A549 (cell line): ENCODE results near the gene DLX1.
"Not testable (repeated sequence)": the region's sequence is repeated elsewhere in the genome, so short reads cannot be mapped to it uniquely, and the experiment has no call there.

ENCODE experiments used
- EP300 ChIP-seq, 2 experiments: fragments of >200 bp; sonication (Bioruptor Twin); formaldehyde crosslinking; IDR thresholded peaks; 2 replicates in 1 of 2; 3 replicates in 1 of 2; pipeline ENCODE4 v1.6.1; 2016 to 2017
- MAFK ChIP-seq: fragments of 450-650 bp; IDR thresholded peaks from 2 replicates; pipeline ENCODE4 v1.6.1; 2014; ENCODE audit not compliant: partially characterized antibody
- PHF8 ChIP-seq: fragments of 200-600 bp; sonication (generic); IDR thresholded peaks from 2 replicates; pipeline ENCODE4 v1.6.1; 2016; ENCODE audit warnings: low read depth, mild to moderate bottlenecking, antibody characterized with exemption, moderate library complexity, borderline replicate concordance
- RCOR1 ChIP-seq: fragments of 150-350 bp; IDR thresholded peaks from 2 replicates; pipeline ENCODE4 v1.6.1; 2014; ENCODE audit warnings: antibody characterized with exemption, low read length, low read depth
- SREBF2 ChIP-seq: fragments of 450-650 bp; IDR thresholded peaks from 2 replicates; pipeline ENCODE4 v1.6.1; 2014; ENCODE audit warnings: mild to moderate bottlenecking, moderate library complexity
- ZC3H11A ChIP-seq: fragments of 450-650 bp; IDR thresholded peaks from 2 replicates; pipeline ENCODE4 v1.6.1; 2014; ENCODE audit warnings: antibody characterized with exemption, mild to moderate bottlenecking
- TF ChIP-seq, protein P1 (sequence below): fragments of >200 bp; sonication (Bioruptor Twin); formaldehyde crosslinking; IDR thresholded peaks from 2 replicates; pipeline ENCODE4 v1.6.1; 2016
- TF ChIP-seq, protein P2 (sequence below): fragments of 450-650 bp; IDR thresholded peaks from 2 replicates; pipeline ENCODE4 v1.6.1; 2014; ENCODE audit warnings: antibody characterized with exemption
- TF ChIP-seq, protein P3 (sequence below): IDR thresholded peaks from 2 replicates; pipeline ENCODE4 v1.6.1; 2012
- TF ChIP-seq, protein P4 (sequence below): fragments of >200 bp; sonication (Bioruptor Twin); formaldehyde crosslinking; IDR thresholded peaks from 3 replicates; pipeline ENCODE4 v1.5.1; 2016
- TF ChIP-seq, protein P5 (sequence below): IDR thresholded peaks from 2 replicates; pipeline ENCODE4 v1.6.1; 2012; ENCODE audit warnings: low read depth, borderline replicate concordance

DNA sequence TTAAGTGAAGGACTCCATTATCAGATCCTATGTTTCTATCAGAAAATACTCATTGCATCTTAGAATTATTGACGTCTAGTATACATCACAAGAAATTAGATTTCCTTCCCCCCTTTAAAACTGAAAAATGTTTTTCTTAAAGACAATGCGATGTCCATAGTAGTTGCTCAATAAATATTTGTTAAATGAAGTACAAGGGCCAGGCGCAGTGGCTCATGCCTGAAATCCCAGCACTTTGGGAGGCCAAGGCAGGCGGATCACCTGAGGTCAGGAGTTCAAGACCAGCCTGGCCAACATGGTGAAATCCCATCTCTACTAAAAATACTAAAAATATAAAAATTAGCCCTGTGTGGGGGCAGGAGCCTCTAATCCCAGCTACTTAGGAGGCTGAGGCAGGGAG, 17.4 kb upstream of the DLX1 start:
- TF ChIP-seq, protein P1, sequence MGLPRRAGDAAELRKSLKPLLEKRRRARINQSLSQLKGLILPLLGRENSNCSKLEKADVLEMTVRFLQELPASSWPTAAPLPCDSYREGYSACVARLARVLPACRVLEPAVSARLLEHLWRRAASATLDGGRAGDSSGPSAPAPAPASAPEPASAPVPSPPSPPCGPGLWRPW, result not testable (repeated sequence)
- TF ChIP-seq, protein P2, sequence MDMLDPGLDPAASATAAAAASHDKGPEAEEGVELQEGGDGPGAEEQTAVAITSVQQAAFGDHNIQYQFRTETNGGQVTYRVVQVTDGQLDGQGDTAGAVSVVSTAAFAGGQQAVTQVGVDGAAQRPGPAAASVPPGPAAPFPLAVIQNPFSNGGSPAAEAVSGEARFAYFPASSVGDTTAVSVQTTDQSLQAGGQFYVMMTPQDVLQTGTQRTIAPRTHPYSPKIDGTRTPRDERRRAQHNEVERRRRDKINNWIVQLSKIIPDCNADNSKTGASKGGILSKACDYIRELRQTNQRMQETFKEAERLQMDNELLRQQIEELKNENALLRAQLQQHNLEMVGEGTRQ, result not testable (repeated sequence)
- TF ChIP-seq, protein P3, sequence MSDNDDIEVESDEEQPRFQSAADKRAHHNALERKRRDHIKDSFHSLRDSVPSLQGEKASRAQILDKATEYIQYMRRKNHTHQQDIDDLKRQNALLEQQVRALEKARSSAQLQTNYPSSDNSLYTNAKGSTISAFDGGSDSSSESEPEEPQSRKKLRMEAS, result not testable (repeated sequence)
- not testable (repeated sequence) for TF ChIP-seq ZC3H11A; EP300 (IDR thresholded peaks at IDR 0.05); PHF8; SREBF2; RCOR1; MAFK
- TF ChIP-seq, protein P4, sequence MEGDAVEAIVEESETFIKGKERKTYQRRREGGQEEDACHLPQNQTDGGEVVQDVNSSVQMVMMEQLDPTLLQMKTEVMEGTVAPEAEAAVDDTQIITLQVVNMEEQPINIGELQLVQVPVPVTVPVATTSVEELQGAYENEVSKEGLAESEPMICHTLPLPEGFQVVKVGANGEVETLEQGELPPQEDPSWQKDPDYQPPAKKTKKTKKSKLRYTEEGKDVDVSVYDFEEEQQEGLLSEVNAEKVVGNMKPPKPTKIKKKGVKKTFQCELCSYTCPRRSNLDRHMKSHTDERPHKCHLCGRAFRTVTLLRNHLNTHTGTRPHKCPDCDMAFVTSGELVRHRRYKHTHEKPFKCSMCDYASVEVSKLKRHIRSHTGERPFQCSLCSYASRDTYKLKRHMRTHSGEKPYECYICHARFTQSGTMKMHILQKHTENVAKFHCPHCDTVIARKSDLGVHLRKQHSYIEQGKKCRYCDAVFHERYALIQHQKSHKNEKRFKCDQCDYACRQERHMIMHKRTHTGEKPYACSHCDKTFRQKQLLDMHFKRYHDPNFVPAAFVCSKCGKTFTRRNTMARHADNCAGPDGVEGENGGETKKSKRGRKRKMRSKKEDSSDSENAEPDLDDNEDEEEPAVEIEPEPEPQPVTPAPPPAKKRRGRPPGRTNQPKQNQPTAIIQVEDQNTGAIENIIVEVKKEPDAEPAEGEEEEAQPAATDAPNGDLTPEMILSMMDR, result not testable (repeated sequence)
- TF ChIP-seq, protein P5, sequence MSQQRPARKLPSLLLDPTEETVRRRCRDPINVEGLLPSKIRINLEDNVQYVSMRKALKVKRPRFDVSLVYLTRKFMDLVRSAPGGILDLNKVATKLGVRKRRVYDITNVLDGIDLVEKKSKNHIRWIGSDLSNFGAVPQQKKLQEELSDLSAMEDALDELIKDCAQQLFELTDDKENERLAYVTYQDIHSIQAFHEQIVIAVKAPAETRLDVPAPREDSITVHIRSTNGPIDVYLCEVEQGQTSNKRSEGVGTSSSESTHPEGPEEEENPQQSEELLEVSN, result not testable (repeated sequence)
